DOHH2 (cell line): ENCODE data around the gene KIF26A.

Source experiments
- H3F3A ChIP-seq: fragments of 200-600 bp; sonication (generic), shearing (Covaris generic); 2 replicates; pipeline ENCODE4 v1.6.0; 2016; ENCODE audit warnings: antibody characterized with exemption, mild to moderate bottlenecking; ENCODE audit not compliant: control insufficient read depth, insufficient read depth
- H3K27ac ChIP-seq: fragments of 200-600 bp; sonication (generic); 2 replicates; pipeline ENCODE4 v1.5.1; 2014; ENCODE audit warnings: low read depth, mild to moderate bottlenecking, low read length, moderate library complexity
- H3K27me3 ChIP-seq: fragments of 200-600 bp; sonication (generic); 2 replicates; pipeline ENCODE4 v1.6.1; 2014; ENCODE audit warnings: mild to moderate bottlenecking, low read length, mixed read lengths; ENCODE audit not compliant: control insufficient read depth
- H3K36me3 ChIP-seq: fragments of 200-600 bp; sonication (generic); 2 replicates; pipeline ENCODE4 v1.6.1; 2014; ENCODE audit warnings: mild to moderate bottlenecking, low read length, moderate library complexity, mixed read lengths; ENCODE audit not compliant: control insufficient read depth
- H3K4me1 ChIP-seq: fragments of 200-600 bp; sonication (generic); 2 replicates; pipeline ENCODE4 v1.6.1; 2014; ENCODE audit warnings: mild to moderate bottlenecking, low read length, mixed read lengths; ENCODE audit not compliant: control insufficient read depth
- H3K4me2 ChIP-seq: fragments of 200-600 bp; sonication (generic); 2 replicates; pipeline ENCODE4 v1.6.0; 2014; ENCODE audit warnings: mild to moderate bottlenecking, low read length, moderate library complexity
- H3K4me3 ChIP-seq: fragments of 200-600 bp; sonication (generic); 2 replicates; pipeline ENCODE4 v1.5.1; 2014; ENCODE audit warnings: mild to moderate bottlenecking, low read length, mixed read lengths
- H3K79me2 ChIP-seq: fragments of 200-600 bp; sonication (generic); 2 replicates; pipeline ENCODE4 v1.6.1; 2014; ENCODE audit warnings: mild to moderate bottlenecking, low read length, mixed read lengths; ENCODE audit not compliant: control insufficient read depth
- H3K9me2 ChIP-seq: fragments of 200-600 bp; sonication (generic); replicated peaks from 2 replicates; pipeline ENCODE4 v1.6.1; 2014; ENCODE audit warnings: mild to moderate bottlenecking, low read length, mixed read lengths; ENCODE audit not compliant: control insufficient read depth
- H3K9me3 ChIP-seq: fragments of 200-600 bp; sonication (generic); 2 replicates; pipeline ENCODE4 v1.6.1; 2014; ENCODE audit warnings: antibody characterized with exemption, low read length, mixed read lengths; ENCODE audit not compliant: control insufficient read depth, insufficient read depth
- H4K20me1 ChIP-seq: fragments of 200-600 bp; sonication (generic); 2 replicates; pipeline ENCODE4 v1.6.0; 2014; ENCODE audit warnings: low read depth, mild to moderate bottlenecking, antibody characterized with exemption, low read length, moderate library complexity; ENCODE audit not compliant: control insufficient read depth, insufficient read depth
- EZH2phosphoT487 ChIP-seq: fragments of 200-600 bp; sonication (generic); IDR thresholded peaks from 2 replicates; pipeline ENCODE4 v1.6.1; 2017; ENCODE audit warnings: borderline replicate concordance, mild to moderate bottlenecking, antibody characterized with exemption, low read length, moderate library complexity, mixed read lengths
- TF ChIP-seq, protein P1 (sequence below): fragments of 200-600 bp; sonication (generic); IDR thresholded peaks from one replicate; pipeline ENCODE4 v1.5.1; 2014; ENCODE audit warnings: antibody characterized with exemption, mild to moderate bottlenecking, low read depth, low read length; ENCODE audit not compliant: poor library complexity, severe bottlenecking

The KIF26A gene

GRCh38 chr14:104190396-104191000 lies 52.1 kb downstream of the KIF26A start:
- Histone ChIP-seq H3K4me2 (no peak overlapping the region), H3K9me2 (no peaks in the 10 kb centered on the region), H3K79me2 (no peaks in the 10 kb centered on the region), H3F3A (no peaks in the 10 kb centered on the region), H4K20me1 (no peaks in the 10 kb centered on the region), H3K4me1 (no peaks in the 10 kb centered on the region), H3K4me3 (no peak overlapping the region), H3K27me3 (no peaks in the 10 kb centered on the region), H3K27ac (no peak overlapping the region), H3K36me3 (no peaks in the 10 kb centered on the region), H3K9me3 (no peaks in the 10 kb centered on the region)
- TF ChIP-seq, protein P1, sequence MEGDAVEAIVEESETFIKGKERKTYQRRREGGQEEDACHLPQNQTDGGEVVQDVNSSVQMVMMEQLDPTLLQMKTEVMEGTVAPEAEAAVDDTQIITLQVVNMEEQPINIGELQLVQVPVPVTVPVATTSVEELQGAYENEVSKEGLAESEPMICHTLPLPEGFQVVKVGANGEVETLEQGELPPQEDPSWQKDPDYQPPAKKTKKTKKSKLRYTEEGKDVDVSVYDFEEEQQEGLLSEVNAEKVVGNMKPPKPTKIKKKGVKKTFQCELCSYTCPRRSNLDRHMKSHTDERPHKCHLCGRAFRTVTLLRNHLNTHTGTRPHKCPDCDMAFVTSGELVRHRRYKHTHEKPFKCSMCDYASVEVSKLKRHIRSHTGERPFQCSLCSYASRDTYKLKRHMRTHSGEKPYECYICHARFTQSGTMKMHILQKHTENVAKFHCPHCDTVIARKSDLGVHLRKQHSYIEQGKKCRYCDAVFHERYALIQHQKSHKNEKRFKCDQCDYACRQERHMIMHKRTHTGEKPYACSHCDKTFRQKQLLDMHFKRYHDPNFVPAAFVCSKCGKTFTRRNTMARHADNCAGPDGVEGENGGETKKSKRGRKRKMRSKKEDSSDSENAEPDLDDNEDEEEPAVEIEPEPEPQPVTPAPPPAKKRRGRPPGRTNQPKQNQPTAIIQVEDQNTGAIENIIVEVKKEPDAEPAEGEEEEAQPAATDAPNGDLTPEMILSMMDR = no peak
- no peak for TF ChIP-seq EZH2phosphoT487

GRCh38 chr14:104191409-104191997 lies 53.1 kb downstream of the KIF26A start:
- Histone ChIP-seq H4K20me1 (no peaks in the 10 kb centered on the region), H3K9me2 (no peaks in the 10 kb centered on the region), H3K27me3 (no peaks in the 10 kb centered on the region), H3K79me2 (no peaks in the 10 kb centered on the region), H3K36me3 (no peaks in the 10 kb centered on the region), H3K27ac (no peak overlapping the region), H3K4me2 (no peak overlapping the region), H3K9me3 (no peaks in the 10 kb centered on the region), H3K4me1 (peaks cover 4% of the 10 kb centered on the region), H3K4me3 (no peak overlapping the region), H3F3A (no peaks in the 10 kb centered on the region)
- TF ChIP-seq, protein P1 = no peak
- TF ChIP-seq EZH2phosphoT487 = no peak

- Histone ChIP-seq H3K27ac (no peak overlapping the region), H3K4me2 (no peak overlapping the region), H3F3A (no peaks in the 10 kb centered on the region), H3K9me3 (no peaks in the 10 kb centered on the region), H4K20me1 (no peaks in the 10 kb centered on the region), H3K4me3 (no peak overlapping the region), H3K27me3 (no peaks in the 10 kb centered on the region), H3K36me3 (no peaks in the 10 kb centered on the region), H3K4me1 (peaks cover 10% of the 10 kb centered on the region), H3K9me2 (no peaks in the 10 kb centered on the region), H3K79me2 (no peaks in the 10 kb centered on the region)
- TF ChIP-seq, protein P1 = no peak
- TF ChIP-seq EZH2phosphoT487 = no peak
These were observed 53.9 kb downstream of the KIF26A start for GRCh38 chr14:104192146-104192882.
